ENCODE results near the gene OR2T5.
"Not testable (repeated sequence)": the region's sequence is repeated elsewhere in the genome, so short reads cannot be mapped to it uniquely, and the experiment has no call there.

OR2T5 gene, protein sequence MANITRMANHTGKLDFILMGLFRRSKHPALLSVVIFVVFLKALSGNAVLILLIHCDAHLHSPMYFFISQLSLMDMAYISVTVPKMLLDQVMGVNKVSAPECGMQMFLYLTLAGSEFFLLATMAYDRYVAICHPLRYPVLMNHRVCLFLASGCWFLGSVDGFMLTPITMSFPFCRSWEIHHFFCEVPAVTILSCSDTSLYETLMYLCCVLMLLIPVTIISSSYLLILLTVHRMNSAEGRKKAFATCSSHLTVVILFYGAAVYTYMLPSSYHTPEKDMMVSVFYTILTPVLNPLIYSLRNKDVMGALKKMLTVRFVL

DNA sequence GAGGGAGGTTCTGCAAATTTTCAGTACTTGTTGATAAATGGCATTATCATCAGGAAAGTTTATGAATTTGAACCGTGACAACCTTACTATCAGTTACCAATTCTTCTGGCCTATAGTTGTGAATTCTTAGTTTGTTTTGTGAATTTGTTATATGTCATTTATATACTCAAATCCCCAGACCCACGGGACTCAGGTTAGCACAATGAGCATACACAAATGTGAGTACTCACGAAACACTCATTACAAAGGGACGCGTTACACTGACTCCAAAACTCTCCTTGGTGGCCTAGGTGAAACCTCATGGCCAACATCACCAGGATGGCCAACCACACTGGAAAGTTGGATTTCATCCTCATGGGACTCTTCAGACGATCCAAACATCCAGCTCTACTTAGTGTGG is at the start of gene OR2T5:
Gene OR2T5, plus strand, starts transcription at position 301 of the 400 bp plus-strand sequence. Its CDS starts 0 bp downstream, at position 301.
- DNase-seq (ENCODE audit: low read depth in 2 of 2, low spot score in 1 of 2) = not testable (repeated sequence)

- not testable (repeated sequence) for DNase-seq (ENCODE audit: low read depth in 2 of 2, low spot score in 1 of 2)
Measured at GRCh38 chr1:248438668-248439067, 49.7 kb upstream of the OR2T5 start.

DNA sequence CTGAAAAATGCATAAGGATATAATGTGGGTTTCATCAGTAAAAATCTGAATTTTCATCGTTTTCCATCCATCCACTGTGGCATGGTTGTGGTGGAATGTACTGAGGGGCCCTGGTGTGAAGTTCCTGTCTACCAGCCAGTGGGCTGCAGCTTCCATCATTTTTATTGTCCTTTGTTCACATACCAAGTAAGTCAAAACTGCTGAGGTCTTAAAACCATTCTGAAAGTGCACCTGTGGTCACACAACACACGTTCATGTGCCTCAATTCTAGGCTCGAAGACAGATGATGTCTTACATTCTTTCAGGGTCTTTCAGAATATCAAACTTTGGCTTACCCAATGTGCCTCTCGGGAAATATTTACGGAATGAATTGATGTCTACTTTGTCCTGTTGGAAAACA is 49.1 kb upstream of the OR2T5 start:
- not testable (repeated sequence) for DNase-seq (ENCODE audit: low read depth in 2 of 2, low spot score in 1 of 2)

- DNase-seq (ENCODE audit: low read depth in 2 of 2, low spot score in 1 of 2) = not testable (repeated sequence)
Measured at GRCh38 chr1:248442500-248443277, 45.7 kb upstream of the OR2T5 start.

DNA sequence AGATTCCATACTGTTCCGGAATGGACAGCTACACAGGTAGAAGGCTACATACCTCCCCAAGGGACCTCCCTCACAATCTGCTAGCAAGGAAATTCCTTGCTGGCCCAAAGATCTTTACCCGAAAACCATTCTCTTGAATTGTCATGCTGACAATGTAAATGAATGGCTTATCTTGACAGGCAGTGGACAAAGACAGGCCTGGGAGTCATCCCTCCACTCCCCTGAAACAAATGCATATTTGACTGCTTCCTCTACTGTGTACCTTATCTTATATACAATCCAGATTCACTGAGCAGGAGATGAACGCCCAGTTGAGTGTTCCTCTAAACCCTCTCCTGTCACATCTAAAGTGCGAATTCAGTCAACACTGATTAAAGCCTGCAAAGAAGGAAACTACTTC is 43.8 kb upstream of the OR2T5 start:
- DNase-seq (ENCODE audit: low read depth in 2 of 2, low spot score in 1 of 2) = not testable (repeated sequence)

DNA sequence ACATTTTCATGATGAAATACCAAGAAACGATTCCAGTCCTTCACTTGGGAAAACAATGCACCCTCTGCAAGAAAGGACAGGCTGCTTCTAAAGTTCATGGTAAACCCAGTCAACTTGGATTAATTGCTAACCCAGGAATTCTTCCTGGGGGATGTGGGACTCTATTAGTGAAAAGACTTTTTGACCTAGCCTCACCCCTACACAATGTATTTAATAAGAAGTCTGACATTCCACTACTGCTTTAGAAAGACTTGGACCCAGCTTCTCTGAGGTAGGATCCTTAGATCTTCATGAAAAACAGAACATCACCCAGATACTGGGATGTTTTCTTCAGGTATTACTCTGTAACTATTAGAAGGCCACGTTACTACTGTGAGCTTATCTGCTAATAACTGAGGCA is 43.0 kb upstream of the OR2T5 start, which contains the start of gene OR2T2:
Gene OR2T2, plus strand, starts transcription at position 239 of the 400 bp plus-strand sequence. CDS start 7,161 bp downstream, outside the sequence.
- DNase-seq (ENCODE audit: low read depth in 2 of 2, low spot score in 1 of 2) = not testable (repeated sequence)

DNA sequence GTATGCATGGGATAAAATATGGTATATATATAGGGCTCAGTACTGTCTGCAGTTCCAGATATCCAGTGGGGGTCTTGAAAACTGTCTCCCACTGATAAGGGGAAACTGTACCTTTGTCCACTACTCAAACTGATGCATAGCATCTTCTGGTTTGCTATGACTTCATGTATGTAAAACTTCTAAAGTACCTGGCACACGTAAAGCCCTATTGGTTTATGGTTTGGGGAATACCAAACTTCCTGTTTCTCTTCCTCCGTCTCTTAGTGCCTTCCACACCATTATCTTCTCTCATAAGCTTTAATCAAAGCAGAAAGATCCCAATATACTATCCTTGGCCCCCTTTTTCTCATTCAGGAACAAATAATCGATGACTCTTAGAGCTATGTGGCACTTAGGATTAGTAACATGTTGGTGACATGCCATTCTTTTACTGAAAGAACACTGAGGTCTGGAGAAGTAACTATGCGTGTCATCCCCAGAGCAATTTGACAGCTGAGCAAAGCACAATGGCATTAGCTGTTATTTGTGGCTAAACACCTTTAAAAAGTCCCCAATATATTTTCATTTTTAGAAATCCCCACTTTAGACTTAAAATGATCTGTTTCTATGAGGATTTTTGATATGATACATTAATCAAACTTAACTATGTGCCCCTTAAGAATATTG is 39.8 kb upstream of the OR2T5 start:
- DNase-seq (ENCODE audit: low read depth in 2 of 2, low spot score in 1 of 2) = not testable (repeated sequence)

DNA sequence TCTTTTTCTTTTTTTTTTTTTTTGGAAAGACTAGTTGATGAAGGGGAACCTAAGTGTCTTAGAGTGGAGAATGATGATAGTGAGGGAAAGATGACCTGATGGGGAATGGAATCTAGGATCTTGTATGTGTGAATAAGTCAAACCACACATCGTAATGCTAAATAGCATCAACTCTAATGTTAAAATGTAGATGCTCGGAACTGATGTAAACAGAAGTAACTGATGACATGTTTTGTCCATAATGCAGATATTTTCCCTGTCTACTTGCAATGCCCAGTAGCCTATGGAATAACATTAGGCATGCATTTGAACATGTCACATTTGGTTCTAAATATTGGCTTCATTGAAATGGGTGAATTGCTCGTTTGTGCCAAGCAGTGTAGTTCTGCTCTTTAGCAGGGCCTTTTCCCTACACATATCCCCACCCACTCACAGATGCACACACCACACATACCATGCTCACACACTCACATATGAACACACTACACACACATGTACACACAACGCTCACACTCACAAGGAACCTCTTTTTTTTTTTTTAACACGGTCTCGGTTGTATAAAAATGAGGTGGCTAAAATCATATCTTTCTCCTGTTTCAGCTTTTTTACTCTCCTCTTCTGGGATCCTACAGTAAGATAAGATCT is 38.4 kb upstream of the OR2T5 start:
- DNase-seq (ENCODE audit: low read depth in 2 of 2, low spot score in 1 of 2) = not testable (repeated sequence)

GRCh38 chr1:248450466-248451145 is 37.8 kb upstream of the OR2T5 start:
- not testable (repeated sequence) for DNase-seq (ENCODE audit: low read depth in 2 of 2, low spot score in 1 of 2)

GRCh38 chr1:248453619-248454018 is 34.8 kb upstream of the OR2T5 start:
- not testable (repeated sequence) for DNase-seq (ENCODE audit: low read depth in 2 of 2, low spot score in 1 of 2)

GRCh38 chr1:248455045-248455444 is 33.3 kb upstream of the OR2T5 start:
- DNase-seq (ENCODE audit: low read depth in 2 of 2, low spot score in 1 of 2) = not testable (repeated sequence)

DNA sequence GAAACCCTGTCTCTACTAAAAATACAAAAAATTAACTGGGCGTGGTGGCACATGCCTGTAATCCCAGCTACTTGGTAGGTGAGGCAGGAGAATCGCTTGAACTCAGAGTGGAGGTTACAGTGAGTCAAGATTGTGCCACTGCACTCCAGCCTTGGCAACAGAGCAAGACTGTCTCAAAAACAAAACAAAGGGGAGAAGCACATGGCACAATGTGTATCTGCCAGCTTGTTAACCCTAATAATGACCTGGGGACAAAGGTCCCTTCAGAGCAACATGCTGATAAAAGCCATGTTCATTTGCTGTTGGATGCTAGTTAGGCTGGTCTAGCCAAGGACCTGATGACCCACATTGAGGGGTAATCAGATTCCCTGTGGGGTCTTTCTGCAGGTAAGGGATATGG is 31.8 kb upstream of the OR2T5 start:
- DNase-seq (ENCODE audit: low read depth in 2 of 2, low spot score in 1 of 2) = not testable (repeated sequence)

DNA sequence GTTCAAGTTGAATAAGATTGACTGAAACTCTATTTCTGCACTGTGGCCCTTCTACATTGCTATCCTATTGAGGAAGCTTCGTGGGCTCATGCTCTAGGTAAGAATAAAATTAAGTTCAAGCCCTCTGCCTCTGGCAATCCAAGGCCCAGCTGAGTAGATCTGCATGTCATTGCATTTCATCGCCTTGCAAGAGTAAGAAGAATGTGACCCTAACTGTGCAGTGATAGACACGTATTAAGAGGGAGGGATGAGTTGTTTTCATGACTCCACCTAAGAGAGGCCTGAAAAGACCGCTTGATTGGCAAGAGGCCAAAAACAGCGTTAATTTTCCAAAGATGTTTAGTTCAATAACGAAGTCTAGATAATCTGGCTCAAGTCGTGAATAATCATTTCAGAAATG is 29.3 kb upstream of the OR2T5 start:
- not testable (repeated sequence) for DNase-seq (ENCODE audit: low read depth in 2 of 2, low spot score in 1 of 2)

DNA sequence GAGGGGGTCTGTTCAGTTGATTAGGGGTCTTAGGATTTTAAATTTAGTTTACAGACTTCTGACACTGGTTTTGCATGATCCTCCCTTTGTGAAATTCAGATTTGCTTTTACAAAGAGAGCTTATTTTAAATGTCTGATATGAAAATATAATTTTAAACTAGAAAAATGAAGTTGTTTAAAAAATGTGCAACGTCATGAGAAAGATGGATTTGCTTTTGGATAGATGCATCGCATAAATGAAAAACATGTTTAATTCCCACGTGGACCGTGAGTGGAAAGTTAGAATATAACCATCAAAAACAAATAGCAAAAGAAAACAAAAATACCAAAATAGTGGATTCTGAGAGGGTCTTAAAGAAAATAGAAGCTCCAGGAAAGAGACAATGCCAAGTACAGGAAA is 17.2 kb upstream of the OR2T5 start:
- DNase-seq (ENCODE audit: low read depth in 2 of 2, low spot score in 1 of 2) = no peak

DNA sequence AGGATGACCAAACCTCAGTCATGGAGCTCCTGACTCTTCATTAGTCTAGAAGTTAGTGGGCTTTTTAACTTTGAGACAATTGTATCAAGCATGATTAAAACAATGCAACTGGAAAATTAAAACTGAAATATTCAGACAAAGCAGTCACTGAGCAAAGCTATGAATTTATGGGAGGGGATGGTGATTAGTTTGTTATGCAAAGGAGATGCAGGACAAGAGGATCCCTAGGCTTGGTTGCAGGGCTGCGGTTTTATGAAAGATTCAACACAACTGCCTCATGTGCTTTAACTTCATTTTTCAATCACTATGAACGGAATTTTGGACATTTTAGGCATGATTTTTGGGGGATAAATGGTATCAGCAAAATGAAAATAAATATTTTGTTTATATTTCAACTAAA is 16.3 kb upstream of the OR2T5 start:
- DNase-seq (ENCODE audit: low read depth in 2 of 2, low spot score in 1 of 2) = not testable (repeated sequence)

GRCh38 chr1:248473051-248473450 is 15.3 kb upstream of the OR2T5 start, which contains the start of gene OR2T3:
TSS of gene OR2T3 (plus strand) at chr1:248473351. CDS start at chr1:248473351, 0 bp downstream.
- DNase-seq (ENCODE audit: low read depth in 2 of 2, low spot score in 1 of 2) = not testable (repeated sequence)

DNA sequence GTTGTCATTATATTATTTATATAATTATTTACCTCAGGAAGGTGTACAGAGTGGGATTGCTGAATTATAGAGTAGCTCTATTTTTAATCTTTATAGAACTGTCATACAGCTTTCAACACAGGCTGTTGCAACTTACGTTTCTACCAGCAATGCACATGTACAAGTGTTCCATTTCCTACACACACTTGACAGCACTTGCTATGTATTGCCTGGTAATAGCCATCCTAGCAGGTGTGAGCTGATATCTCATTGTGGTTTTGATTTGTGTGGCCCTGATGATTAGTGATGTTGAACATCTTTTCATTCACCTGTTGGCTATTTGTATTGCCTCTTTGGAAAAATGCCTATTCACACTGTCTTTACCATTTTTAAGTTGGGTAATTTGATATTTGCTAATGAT is 12.7 kb upstream of the OR2T5 start:
- DNase-seq (ENCODE audit: low read depth in 2 of 2, low spot score in 1 of 2) = not testable (repeated sequence)

DNA sequence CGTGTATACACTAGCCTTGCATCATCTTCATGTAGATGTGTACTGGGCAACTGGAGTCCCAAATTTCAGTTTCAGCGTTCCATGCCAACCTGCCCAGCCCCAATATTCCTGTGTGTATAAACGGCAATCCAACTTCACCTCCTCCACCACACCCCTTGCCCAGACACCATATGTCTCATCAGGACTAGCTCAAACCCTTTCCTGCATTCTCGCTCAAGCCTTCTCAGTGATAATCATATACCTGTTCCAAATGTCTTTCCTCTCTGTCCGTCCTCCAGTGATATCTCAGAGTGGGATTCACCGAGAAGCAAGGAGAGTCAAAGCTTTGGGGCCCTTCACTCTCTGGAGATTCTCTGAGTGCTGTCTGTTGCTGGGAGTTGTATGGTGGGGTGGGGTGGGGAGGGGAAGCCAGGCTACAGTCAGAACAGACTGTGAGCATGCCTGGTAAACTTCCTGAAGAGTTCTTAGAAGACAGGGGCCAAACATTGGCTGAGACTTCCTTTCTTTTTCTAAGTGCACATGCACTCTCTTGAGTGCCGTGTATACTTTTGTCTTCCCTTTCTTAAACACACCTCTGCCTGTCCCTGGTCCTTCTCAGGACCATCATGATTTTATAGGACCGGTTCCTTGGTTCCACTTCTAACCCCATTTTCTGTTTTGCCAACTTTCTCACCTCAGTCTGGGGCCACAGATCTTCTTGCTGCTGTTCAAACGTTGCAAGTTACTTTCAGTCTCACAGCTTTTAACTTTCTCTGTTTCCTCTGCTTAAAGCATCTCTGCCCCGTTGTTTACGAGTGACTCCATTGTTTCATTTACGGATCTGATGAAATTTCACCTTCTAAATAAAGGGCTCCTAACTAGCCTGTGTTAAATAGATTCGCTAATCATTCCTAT is 6.5 kb upstream of the OR2T5 start:
- not testable (repeated sequence) for DNase-seq (ENCODE audit: low read depth in 2 of 2, low spot score in 1 of 2)

GRCh38 chr1:248496661-248497060 is 8.3 kb downstream of the OR2T5 start:
- DNase-seq (ENCODE audit: low read depth in 2 of 2, low spot score in 1 of 2) = not testable (repeated sequence)
